GM12878 (cell line): ENCODE measurements around the gene PRR12.

Experiments used
- BACH1 ChIP-seq: fragments of 450-650 bp; IDR thresholded peaks from 2 replicates; pipeline ENCODE4 v1.6.1; 2017; ENCODE audit warnings: mild to moderate bottlenecking, borderline replicate concordance
- ELK1 ChIP-seq: IDR thresholded peaks from 2 replicates; pipeline ENCODE4 v1.6.1; 2012; ENCODE audit warnings: low read depth, low read length, improper control_type of control experiment
- KDM1A ChIP-seq: fragments of 200-600 bp; sonication (generic); IDR thresholded peaks from 2 replicates; pipeline ENCODE4 v1.6.1; 2016; ENCODE audit warnings: borderline replicate concordance
- MTA3 ChIP-seq: IDR thresholded peaks from 2 replicates; pipeline ENCODE4 v1.6.1; 2012; ENCODE audit warnings: low read length, inconsistent platforms, borderline replicate concordance
- PML ChIP-seq: IDR thresholded peaks from 2 replicates; pipeline ENCODE4 v1.6.1; 2012; ENCODE audit warnings: low read length, inconsistent platforms
- POLR2AphosphoS5 ChIP-seq: IDR thresholded peaks from 2 replicates; pipeline ENCODE4 v1.6.1; 2011; ENCODE audit warnings: mild to moderate bottlenecking, low read length, inconsistent platforms
- REST ChIP-seq: IDR thresholded peaks from 2 replicates; pipeline ENCODE4 v1.6.1; 2012; ENCODE audit warnings: mild to moderate bottlenecking, low read depth, low read length

GRCh38 chr19:49596954-49597702, 6.1 kb downstream of the PRR12 start:
- TF ChIP-seq POLR2AphosphoS5 (no peak), PML (no peak), REST (no peak), KDM1A (no peak), MTA3 (no peak), BACH1 (no peak), ELK1 (no peak)
